NOMO-1 (cell line): ENCODE results near the gene CEP63.
A peak's percentile ranks its signal among the peaks of the same experiment; 100 is the strongest.

Experiments used
- DNase-seq, 2 experiments: peaks; one replicate each; lab custom pipeline; 2025; ENCODE audit not compliant: unreplicated experiment in 2 of 2; lab: John Stamatoyannopoulos, UW

CEP63 gene

GRCh38 chr3:134485718-134486576 lies at the start of gene CEP63, which contains the start of gene ANAPC13:
Gene CEP63 (plus strand): TSS chr3:134486057. CDS start chr3:134495321, 9,264 bp downstream.
Gene ANAPC13 (minus strand): TSS chr3:134485985. CDS start chr3:134482904, 3,081 bp downstream.
- DNase-seq = peak; percentile 99

GRCh38 chr3:134437211-134437752 lies 48.6 kb upstream of the CEP63 start:
- no peak for DNase-seq

GRCh38 chr3:134441321-134441720 lies 44.5 kb upstream of the CEP63 start:
- DNase-seq = no peak

GRCh38 chr3:134441821-134442220 lies 44.0 kb upstream of the CEP63 start:
- no peak for DNase-seq

GRCh38 chr3:134445095-134445494 lies 40.8 kb upstream of the CEP63 start:
- DNase-seq = no peak

GRCh38 chr3:134445636-134446035 lies 40.2 kb upstream of the CEP63 start:
- DNase-seq = no peak

GRCh38 chr3:134446800-134447199 lies 39.1 kb upstream of the CEP63 start:
- no peak for DNase-seq

GRCh38 chr3:134447351-134447750 lies 38.5 kb upstream of the CEP63 start:
- DNase-seq = no peak

GRCh38 chr3:134448664-134449063 lies 37.2 kb upstream of the CEP63 start:
- DNase-seq = no peak

GRCh38 chr3:134449277-134449676 lies 36.6 kb upstream of the CEP63 start:
- DNase-seq = no peak

GRCh38 chr3:134449951-134450350 lies 35.9 kb upstream of the CEP63 start:
- peak in 1 of 2 experiments; percentile 13 for DNase-seq

- DNase-seq = no peak
Measured at GRCh38 chr3:134453631-134454030, 32.2 kb upstream of the CEP63 start.

GRCh38 chr3:134457376-134458074 lies 28.3 kb upstream of the CEP63 start:
- DNase-seq = no peak

GRCh38 chr3:134458406-134458945 lies 27.4 kb upstream of the CEP63 start:
- DNase-seq = no peak

GRCh38 chr3:134459562-134459961 lies 26.3 kb upstream of the CEP63 start:
- no peak for DNase-seq

- no peak for DNase-seq
Measured at GRCh38 chr3:134460965-134461364, 24.9 kb upstream of the CEP63 start.

GRCh38 chr3:134462331-134462941 lies 23.4 kb upstream of the CEP63 start:
- DNase-seq = no peak

GRCh38 chr3:134463676-134464063 lies 22.2 kb upstream of the CEP63 start:
- DNase-seq = no peak

GRCh38 chr3:134464064-134464688 lies 21.7 kb upstream of the CEP63 start:
- DNase-seq = no peak

GRCh38 chr3:134464689-134465365 lies 21.0 kb upstream of the CEP63 start:
- no peak for DNase-seq
